Stomach (tissue), 9 donors: ENCODE data around the gene REC114. TPM values are rescaled to one million over a fixed set of nuclear protein-coding genes. Genes with fewer than 3 reads are reported as not detected.
A peak's percentile ranks its signal among the peaks of the same experiment; 100 is the strongest.

ENCODE experiments used
- DNase-seq, 2 donors: peaks; one replicate each; pipeline versions ENCODE4 v3.0.0 to v3.0.0-alpha.2; 2013 to 2019
- H3K27ac ChIP-seq, 5 donors: fragments of 200-600 bp in 4 of 5; sonication (generic) in 4 of 5; one replicate each; pipeline ENCODE4 v1.5.1; 2013 to 2019; ENCODE audit warnings: mild to moderate bottlenecking in 1 of 5, moderate library complexity in 1 of 5
- H3K27me3 ChIP-seq, 3 donors: fragments of 200-600 bp; sonication (generic); one replicate each; pipeline ENCODE4 v1.5.1; 2017 to 2019; ENCODE audit warnings: mixed run types in 1 of 3
- H3K36me3 ChIP-seq, 4 donors: fragments of 200-600 bp; sonication (generic); 1 replicate in 3 of 4; 2 replicates in 1 of 4; pipeline ENCODE4 v1.5.1; 2016 to 2019
- H3K4me1 ChIP-seq, 4 donors: fragments of 200-600 bp; sonication (generic); one replicate each; pipeline ENCODE4 v1.5.1; 2016 to 2019
- H3K4me3 ChIP-seq, 4 donors: fragments of 200-600 bp; sonication (generic) in 3 of 4; one replicate each; pipeline ENCODE4 v1.5.1; 2016 to 2019; ENCODE audit warnings: mild to moderate bottlenecking in 1 of 4
- H3K9me3 ChIP-seq, 4 donors: fragments of 200-600 bp; sonication (generic); one replicate each; pipeline ENCODE4 v1.5.1; 2016 to 2019
- EP300 ChIP-seq: sonication (generic); formaldehyde crosslinking; IDR thresholded peaks from one replicate; pipeline ENCODE4 v1.6.1; 2017; ENCODE audit warnings: antibody characterized with exemption
- POLR2A ChIP-seq, 4 donors: fragments of 450-650 bp; IDR thresholded peaks; one replicate each; pipeline ENCODE4 v1.6.1; 2016; ENCODE audit warnings: antibody characterized with exemption in 4 of 4, control low read depth in 2 of 4, mild to moderate bottlenecking in 1 of 4, moderate library complexity in 1 of 4
- POLR2AphosphoS5 ChIP-seq, 3 donors: sonication (generic); formaldehyde crosslinking; IDR thresholded peaks; one replicate each; pipeline ENCODE4 v1.6.1; 2016; ENCODE audit warnings: antibody characterized with exemption in 3 of 3
- WGBS, 5 donors: extraction: QIAGEN DNeasy Blood & Tissue Kit in 3 of 5; methylation state at CpG; one replicate each; pipeline versions ENCODE4 v1.1.5 to v1.1.7; 2013 to 2018; 5-methylcytosine and 5-hydroxymethylcytosine counted together
- intact Hi-C: fragments of 100-400 bp; cut with DNase I; formaldehyde crosslinking; loops from one replicate; pipeline ENCODE4 v1.15.1; 2023; ENCODE audit warnings: low total_unique reads
- polyA plus RNA-seq, 3 donors: library from polyadenylated mRNA; stranded (reverse); fragments of 200-250 nt; gene quantifications; one replicate each; pipeline ENCODE4 v1.2.3, GENCODE V29; 2013
- total RNA-seq, 5 donors: library from RNA; depleted of rRNA; stranded (reverse); fragments of >200 nt; gene quantifications; one replicate each; pipeline versions ENCODE4 v1.1.0 to v1.2.3, GENCODE V29; 2014 to 2016
- TF ChIP-seq, protein P1 (sequence below), 7 experiments: fragments of 450-650 bp in 4 of 7; fragments of 200-600 bp in 3 of 7; sonication (generic) in 3 of 7; IDR thresholded peaks; one replicate each; pipeline ENCODE4 v1.5.1; 2016 to 2019; ENCODE audit warnings: antibody characterized with exemption in 7 of 7, control low read depth in 2 of 7, mild to moderate bottlenecking in 1 of 7
- donor health status: healthy with polysubstance abuse.
- donor health status: Bipolar disorder and iron deficiency.
- donor health status: healthy.

Gene REC114
- total and polyA plus RNA-seq, 8 donors = not detected

DNA sequence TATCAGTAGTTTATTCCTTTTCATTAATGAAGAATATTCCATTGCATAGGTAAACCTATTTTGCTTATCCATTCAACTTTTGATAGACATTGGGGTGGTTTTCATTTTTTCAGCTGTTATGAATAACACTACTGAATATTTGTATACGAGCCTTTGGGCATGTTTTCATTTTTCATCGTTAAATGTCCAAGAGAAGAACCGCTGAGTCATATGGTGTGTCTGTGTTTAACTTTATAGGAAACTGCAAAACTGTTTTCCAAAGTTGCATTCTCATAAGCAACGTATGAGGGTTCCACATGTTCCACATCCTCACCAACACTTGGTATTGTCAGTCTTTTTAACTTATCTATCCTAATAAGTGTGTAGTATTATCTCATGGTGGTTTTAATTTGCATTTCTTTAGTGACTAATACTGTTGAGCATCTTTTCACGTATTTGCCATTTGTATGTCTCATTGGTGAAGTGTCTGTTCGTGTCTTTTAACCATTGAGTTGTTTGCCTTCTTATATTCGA lies 33.8 kb downstream of the REC114 start:
- H3K27ac ChIP-seq = no peak overlapping the region
- WGBS, 5 donors = 86 to 90% (median 90%) methylated on average over 7 of the region's 7 CpGs
- TF ChIP-seq POLR2A (IDR thresholded peaks at IDR 0.05) (no peak), POLR2AphosphoS5 (IDR thresholded peaks at IDR 0.05) (no peak), EP300 (no peak)
- TF ChIP-seq, protein P1, sequence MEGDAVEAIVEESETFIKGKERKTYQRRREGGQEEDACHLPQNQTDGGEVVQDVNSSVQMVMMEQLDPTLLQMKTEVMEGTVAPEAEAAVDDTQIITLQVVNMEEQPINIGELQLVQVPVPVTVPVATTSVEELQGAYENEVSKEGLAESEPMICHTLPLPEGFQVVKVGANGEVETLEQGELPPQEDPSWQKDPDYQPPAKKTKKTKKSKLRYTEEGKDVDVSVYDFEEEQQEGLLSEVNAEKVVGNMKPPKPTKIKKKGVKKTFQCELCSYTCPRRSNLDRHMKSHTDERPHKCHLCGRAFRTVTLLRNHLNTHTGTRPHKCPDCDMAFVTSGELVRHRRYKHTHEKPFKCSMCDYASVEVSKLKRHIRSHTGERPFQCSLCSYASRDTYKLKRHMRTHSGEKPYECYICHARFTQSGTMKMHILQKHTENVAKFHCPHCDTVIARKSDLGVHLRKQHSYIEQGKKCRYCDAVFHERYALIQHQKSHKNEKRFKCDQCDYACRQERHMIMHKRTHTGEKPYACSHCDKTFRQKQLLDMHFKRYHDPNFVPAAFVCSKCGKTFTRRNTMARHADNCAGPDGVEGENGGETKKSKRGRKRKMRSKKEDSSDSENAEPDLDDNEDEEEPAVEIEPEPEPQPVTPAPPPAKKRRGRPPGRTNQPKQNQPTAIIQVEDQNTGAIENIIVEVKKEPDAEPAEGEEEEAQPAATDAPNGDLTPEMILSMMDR (IDR thresholded peaks at IDR 0.05) = no peak
- DNase-seq = no peak
- intact Hi-C loops = no loop called here
- peaks cover 0 to 10% (median 3%) of the 10 kb centered on the region in 4 donors for H3K9me3 ChIP-seq
- H3K36me3 ChIP-seq = no peaks in the 10 kb centered on the region
- H3K4me3 ChIP-seq = no peak overlapping the region
- no peaks in the 10 kb centered on the region for H3K4me1 ChIP-seq
- H3K27me3 ChIP-seq = peaks cover 0 to 15% (median 0%) of the 10 kb centered on the region in 3 donors

DNA sequence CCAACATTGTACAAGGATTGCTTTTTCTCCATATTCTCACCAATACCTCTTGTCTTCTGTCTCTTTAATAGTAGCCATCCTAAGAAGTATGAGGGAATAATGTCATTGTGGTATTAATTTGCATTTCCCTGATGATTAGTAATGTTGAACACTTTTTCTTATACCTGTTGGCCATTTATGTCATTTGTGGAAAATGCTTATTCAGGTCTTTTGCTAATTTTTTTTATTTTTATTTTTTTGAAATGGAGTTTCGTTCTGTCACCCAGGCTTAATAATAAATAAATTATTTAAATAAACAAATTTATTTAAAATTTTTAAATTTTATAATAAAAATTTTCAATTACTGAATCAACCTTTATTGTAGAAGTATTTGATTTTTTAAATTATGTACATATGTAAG lies 37.1 kb downstream of the REC114 start:
- TF ChIP-seq POLR2A (IDR thresholded peaks at IDR 0.05) (no peak), POLR2AphosphoS5 (IDR thresholded peaks at IDR 0.05) (no peak), EP300 (no peak)
- TF ChIP-seq, protein P1 (IDR thresholded peaks at IDR 0.05) = no peak
- Histone ChIP-seq H3K9me3 (peaks cover 0 to 10% (median 3%) of the 10 kb centered on the region in 4 donors), H3K27ac (no peak overlapping the region), H3K36me3 (no peaks in the 10 kb centered on the region), H3K4me1 (no peaks in the 10 kb centered on the region), H3K27me3 (peaks cover 0 to 3% (median 0%) of the 10 kb centered on the region in 3 donors), H3K4me3 (no peak overlapping the region)
- no peak for DNase-seq
- intact Hi-C loops = no loop called here
- WGBS, 5 donors = 66 to 83% (median 80%) methylated on average over 1 of the region's 1 CpG

DNA sequence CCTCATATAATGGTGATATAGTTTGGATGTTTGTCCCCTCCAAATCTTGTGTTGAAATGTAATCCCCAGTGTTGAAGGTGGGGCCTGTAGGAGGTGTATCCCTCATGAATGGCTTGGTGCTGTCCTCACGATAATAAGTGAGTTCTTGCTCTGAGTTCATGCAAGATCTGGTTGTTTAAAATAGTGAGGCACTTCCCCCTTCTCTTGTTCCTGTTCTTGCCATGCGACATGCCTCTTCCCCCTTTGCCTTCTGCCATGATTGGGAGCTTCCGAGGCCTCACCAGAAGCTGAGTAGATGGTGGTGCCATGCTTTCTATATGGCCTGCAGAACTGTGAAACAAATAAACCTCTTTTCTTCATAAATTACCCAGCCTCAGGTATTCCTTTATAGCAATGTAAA lies 39.2 kb downstream of the REC114 start:
- Histone ChIP-seq H3K4me3 (no peak overlapping the region), H3K27me3 (peaks cover 0 to 3% (median 0%) of the 10 kb centered on the region in 3 donors), H3K4me1 (no peaks in the 10 kb centered on the region), H3K9me3 (peaks cover 0 to 4% (median under 1%) of the 10 kb centered on the region in 4 donors), H3K27ac (no peak overlapping the region), H3K36me3 (no peaks in the 10 kb centered on the region)
- TF ChIP-seq EP300 = no peak
- no peak for TF ChIP-seq POLR2A (IDR thresholded peaks at IDR 0.05)
- TF ChIP-seq POLR2AphosphoS5 (IDR thresholded peaks at IDR 0.05) = no peak
- TF ChIP-seq, protein P1 (IDR thresholded peaks at IDR 0.05) = no peak
- intact Hi-C loops = no loop called here
- 74 to 81% (median 80%) methylated on average over 3 of the region's 3 CpGs for WGBS, 5 donors
- DNase-seq = no peak

DNA sequence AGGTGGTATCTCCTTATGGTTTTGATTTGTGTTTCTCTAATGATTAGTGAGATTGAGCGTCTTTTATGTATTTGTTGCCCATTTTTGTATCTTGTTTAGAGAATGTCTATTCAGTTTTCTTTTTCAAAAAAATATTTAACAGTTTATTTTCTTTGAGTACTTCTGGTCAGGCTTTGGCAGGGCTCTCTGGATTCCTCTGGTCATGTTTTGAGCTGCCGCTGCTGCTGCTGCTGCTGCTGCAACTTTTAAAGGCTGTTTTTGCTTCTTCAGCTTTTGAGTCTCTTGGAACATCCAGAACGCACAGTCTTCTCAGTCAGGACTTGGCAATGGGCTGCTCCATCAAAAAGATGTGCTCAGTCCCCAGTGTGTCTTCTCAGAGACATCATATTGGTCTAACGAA lies 40.1 kb downstream of the REC114 start:
- H3K27me3 ChIP-seq = no peaks in the 10 kb centered on the region
- no peaks in the 10 kb centered on the region for H3K36me3 ChIP-seq
- no peak overlapping the region for H3K4me3 ChIP-seq
- intact Hi-C loops = no loop called here
- no peak overlapping the region for H3K27ac ChIP-seq
- peak in 1 of 2 donors; percentile 5 for DNase-seq
- H3K4me1 ChIP-seq = no peaks in the 10 kb centered on the region
- H3K9me3 ChIP-seq = no peaks in the 10 kb centered on the region
- WGBS, 5 donors = 73 to 79% (median 74%) methylated on average over 4 of the region's 4 CpGs
- no peak for TF ChIP-seq POLR2AphosphoS5 (IDR thresholded peaks at IDR 0.05)
- no peak for TF ChIP-seq EP300
- no peak for TF ChIP-seq POLR2A (IDR thresholded peaks at IDR 0.05)
- TF ChIP-seq, protein P1 (IDR thresholded peaks at IDR 0.05) = no peak
